ENCODE results near the gene CABLES1.
"Not testable (repeated sequence)": the region's sequence is repeated elsewhere in the genome, so short reads cannot be mapped to it uniquely, and the experiment has no call there.

Gene CABLES1

GRCh38 chr18:23145621-23146020 lies 10.3 kb downstream of the CABLES1 start:
- Histone ChIP-seq H3K4me2 (ENCODE audit: low read length) (no peak overlapping the region), H3K4me3 (ENCODE audit: low read length) (no peak overlapping the region), H3K9me3 (replicated peaks; ENCODE audit: low read length) (no peaks in the 10 kb centered on the region), H3K36me3 (ENCODE audit: insufficient read depth, low read length) (no peaks in the 10 kb centered on the region), H3K27me3 (ENCODE audit: control insufficient read depth, insufficient read depth, low read length) (no peaks in the 10 kb centered on the region), H3K9ac (ENCODE audit: low read depth, low read length) (no peak overlapping the region), H3K4me1 (ENCODE audit: control insufficient read depth, insufficient read depth, low read length) (peaks cover 20% of the 10 kb centered on the region)

DNA sequence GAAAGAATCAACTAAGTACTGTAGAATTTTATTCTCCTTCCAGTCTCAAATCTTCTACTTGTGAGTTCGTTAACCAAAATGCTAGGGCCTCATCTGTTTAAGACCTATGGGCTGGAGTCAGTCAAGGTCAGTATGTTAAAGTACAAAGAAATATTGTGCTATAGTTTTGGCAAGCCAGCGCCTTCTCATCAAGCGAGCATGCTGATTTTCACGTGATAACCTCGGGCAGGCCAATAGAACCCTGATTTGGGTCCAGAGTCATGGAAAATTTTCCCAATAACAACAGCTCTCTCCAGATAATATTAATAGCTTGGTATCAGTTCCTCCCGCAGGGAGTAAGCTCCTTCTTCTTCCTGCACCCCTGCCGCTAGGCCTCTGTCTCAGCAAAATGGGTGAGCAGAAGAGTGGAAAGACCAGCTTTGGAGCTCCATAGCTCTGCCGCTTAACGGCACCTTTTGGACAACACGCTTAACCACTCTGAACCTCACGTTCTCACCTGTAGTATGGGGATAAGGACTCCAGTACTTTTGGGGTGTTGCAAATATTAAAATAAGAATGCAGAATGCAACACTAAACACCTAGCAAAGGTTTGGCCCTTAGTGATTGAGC lies 11.7 kb downstream of the CABLES1 start:
- no peak overlapping the region for H3K9ac ChIP-seq (ENCODE audit: low read depth, low read length)

GRCh38 chr18:23148382-23148781 lies 13.1 kb downstream of the CABLES1 start:
- Histone ChIP-seq H3K9me3 (replicated peaks; ENCODE audit: low read length) (no peaks in the 10 kb centered on the region), H3K9ac (ENCODE audit: low read depth, low read length) (no peak overlapping the region), H3K27me3 (ENCODE audit: control insufficient read depth, insufficient read depth, low read length) (no peaks in the 10 kb centered on the region), H3K36me3 (ENCODE audit: insufficient read depth, low read length) (no peaks in the 10 kb centered on the region), H3K4me3 (ENCODE audit: low read length) (no peak overlapping the region), H3K4me1 (ENCODE audit: control insufficient read depth, insufficient read depth, low read length) (peaks cover 8% of the 10 kb centered on the region), H3K4me2 (ENCODE audit: low read length) (no peak overlapping the region)

More for the DNA sequence above, 11.7 kb downstream of the CABLES1 start:
- no peak overlapping the region for H3K4me3 ChIP-seq (ENCODE audit: low read length)
- peaks cover 20% of the 10 kb centered on the region for H3K4me1 ChIP-seq (ENCODE audit: control insufficient read depth, insufficient read depth, low read length)
- no peaks in the 10 kb centered on the region for H3K27me3 ChIP-seq (ENCODE audit: control insufficient read depth, insufficient read depth, low read length)
- H3K9me3 ChIP-seq (replicated peaks; ENCODE audit: low read length), result no peaks in the 10 kb centered on the region
- no peaks in the 10 kb centered on the region for H3K36me3 ChIP-seq (ENCODE audit: insufficient read depth, low read length)
- H3K4me2 ChIP-seq (ENCODE audit: low read length), result no peak overlapping the region

GRCh38 chr18:23149570-23149969 lies 14.3 kb downstream of the CABLES1 start:
- no peak overlapping the region for H3K9ac ChIP-seq (ENCODE audit: low read depth, low read length)
- H3K4me3 ChIP-seq (ENCODE audit: low read length), result no peak overlapping the region
- no peaks in the 10 kb centered on the region for H3K4me1 ChIP-seq (ENCODE audit: control insufficient read depth, insufficient read depth, low read length)
- H3K4me2 ChIP-seq (ENCODE audit: low read length), result no peak overlapping the region
- H3K9me3 ChIP-seq (replicated peaks; ENCODE audit: low read length), result no peaks in the 10 kb centered on the region
- no peaks in the 10 kb centered on the region for H3K27me3 ChIP-seq (ENCODE audit: control insufficient read depth, insufficient read depth, low read length)
- H3K36me3 ChIP-seq (ENCODE audit: insufficient read depth, low read length), result no peaks in the 10 kb centered on the region

DNA sequence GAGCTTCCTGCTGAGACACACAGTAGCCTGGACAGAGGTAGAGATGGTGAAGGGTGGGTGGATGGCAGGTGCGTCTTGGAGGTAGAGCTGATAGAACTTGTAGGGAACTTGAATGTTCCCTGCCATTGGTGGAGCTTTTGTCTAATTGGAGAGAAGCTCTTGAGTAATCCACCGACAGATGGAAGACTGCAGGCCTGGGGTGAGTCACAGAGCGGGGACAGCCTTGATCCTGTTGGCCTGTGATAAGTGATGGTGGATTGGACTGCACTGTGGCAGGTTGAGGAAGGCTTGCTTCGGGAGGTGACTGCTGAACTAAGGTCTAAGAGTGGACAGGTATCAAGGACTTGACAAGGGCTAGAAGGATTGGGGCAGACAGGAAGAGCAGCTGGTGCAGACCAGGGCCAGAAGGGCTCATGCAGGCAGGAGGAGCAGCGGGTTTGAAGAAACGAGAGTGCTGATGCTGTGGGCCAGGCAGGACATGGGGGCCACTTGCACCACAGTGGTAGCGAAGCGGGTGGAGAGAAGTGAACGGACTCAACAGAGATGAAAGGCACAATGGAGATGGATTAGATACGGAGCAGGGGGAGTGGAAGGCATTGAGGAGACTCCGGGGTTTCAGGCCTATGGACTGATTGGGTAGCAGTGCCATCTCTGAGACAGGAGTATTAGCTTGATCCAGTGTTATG lies 16.3 kb downstream of the CABLES1 start:
- H3K4me2 ChIP-seq (ENCODE audit: low read length), result no peak overlapping the region
- H3K4me1 ChIP-seq (ENCODE audit: control insufficient read depth, insufficient read depth, low read length), result no peaks in the 10 kb centered on the region
- no peak overlapping the region for H3K9ac ChIP-seq (ENCODE audit: low read depth, low read length)
- no peaks in the 10 kb centered on the region for H3K27me3 ChIP-seq (ENCODE audit: control insufficient read depth, insufficient read depth, low read length)
- H3K9me3 ChIP-seq (replicated peaks; ENCODE audit: low read length), result no peaks in the 10 kb centered on the region
- H3K36me3 ChIP-seq (ENCODE audit: insufficient read depth, low read length), result no peaks in the 10 kb centered on the region
- no peak overlapping the region for H3K4me3 ChIP-seq (ENCODE audit: low read length)

GRCh38 chr18:23154030-23154429 lies 18.7 kb downstream of the CABLES1 start:
- Histone ChIP-seq H3K4me3 (ENCODE audit: low read length) (no peak overlapping the region), H3K4me2 (ENCODE audit: low read length) (no peak overlapping the region), H3K4me1 (ENCODE audit: control insufficient read depth, insufficient read depth, low read length) (no peaks in the 10 kb centered on the region), H3K9ac (ENCODE audit: low read depth, low read length) (no peak overlapping the region), H3K27me3 (ENCODE audit: control insufficient read depth, insufficient read depth, low read length) (no peaks in the 10 kb centered on the region), H3K36me3 (ENCODE audit: insufficient read depth, low read length) (no peaks in the 10 kb centered on the region), H3K9me3 (replicated peaks; ENCODE audit: low read length) (no peaks in the 10 kb centered on the region)

- no peak overlapping the region for H3K9ac ChIP-seq (ENCODE audit: low read depth, low read length)
- H3K4me2 ChIP-seq (ENCODE audit: low read length), result no peak overlapping the region
- H3K36me3 ChIP-seq (ENCODE audit: insufficient read depth, low read length), result no peaks in the 10 kb centered on the region
These were observed 19.7 kb downstream of the CABLES1 start for GRCh38 chr18:23154823-23155500.

DNA sequence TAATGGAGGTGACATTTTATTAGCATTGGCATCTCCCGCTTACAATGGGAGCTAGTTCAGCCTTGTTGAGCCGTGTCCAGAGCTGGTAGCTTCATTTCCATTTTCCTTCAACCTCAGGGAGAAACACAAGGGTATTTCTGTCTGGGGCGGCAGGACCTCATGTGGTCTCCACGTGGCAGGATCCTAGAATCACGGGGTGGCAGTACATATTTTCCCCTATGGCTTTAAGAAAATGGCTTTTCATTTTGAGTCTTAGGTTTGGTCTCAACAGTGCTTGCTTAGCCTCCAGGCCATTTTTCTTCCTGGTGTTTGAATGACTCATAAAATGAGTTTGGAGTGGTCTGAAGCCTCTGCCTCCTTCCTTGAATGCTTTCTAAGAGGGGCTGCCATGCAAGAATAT lies 20.3 kb downstream of the CABLES1 start:
- Histone ChIP-seq H3K4me3 (ENCODE audit: low read length) (no peak overlapping the region), H3K9me3 (replicated peaks; ENCODE audit: low read length) (no peaks in the 10 kb centered on the region)

More at GRCh38 chr18:23154823-23155500, 19.7 kb downstream of the CABLES1 start:
- H3K9me3 ChIP-seq (replicated peaks; ENCODE audit: low read length), result no peaks in the 10 kb centered on the region
- no peak overlapping the region for H3K4me3 ChIP-seq (ENCODE audit: low read length)
- no peaks in the 10 kb centered on the region for H3K27me3 ChIP-seq (ENCODE audit: control insufficient read depth, insufficient read depth, low read length)
- no peaks in the 10 kb centered on the region for H3K4me1 ChIP-seq (ENCODE audit: control insufficient read depth, insufficient read depth, low read length)

GRCh38 chr18:23156134-23156533 lies 20.8 kb downstream of the CABLES1 start:
- no peaks in the 10 kb centered on the region for H3K36me3 ChIP-seq (ENCODE audit: insufficient read depth, low read length)
- H3K4me3 ChIP-seq (ENCODE audit: low read length), result no peak overlapping the region
- no peaks in the 10 kb centered on the region for H3K4me1 ChIP-seq (ENCODE audit: control insufficient read depth, insufficient read depth, low read length)
- no peaks in the 10 kb centered on the region for H3K9me3 ChIP-seq (replicated peaks; ENCODE audit: low read length)
- H3K9ac ChIP-seq (ENCODE audit: low read depth, low read length), result no peak overlapping the region
- H3K27me3 ChIP-seq (ENCODE audit: control insufficient read depth, insufficient read depth, low read length), result no peaks in the 10 kb centered on the region
- H3K4me2 ChIP-seq (ENCODE audit: low read length), result no peak overlapping the region

More for the DNA sequence above, 20.3 kb downstream of the CABLES1 start:
- Histone ChIP-seq H3K4me1 (ENCODE audit: control insufficient read depth, insufficient read depth, low read length) (no peaks in the 10 kb centered on the region), H3K27me3 (ENCODE audit: control insufficient read depth, insufficient read depth, low read length) (no peaks in the 10 kb centered on the region), H3K4me2 (ENCODE audit: low read length) (no peak overlapping the region), H3K36me3 (ENCODE audit: insufficient read depth, low read length) (no peaks in the 10 kb centered on the region), H3K9ac (ENCODE audit: low read depth, low read length) (no peak overlapping the region)

DNA sequence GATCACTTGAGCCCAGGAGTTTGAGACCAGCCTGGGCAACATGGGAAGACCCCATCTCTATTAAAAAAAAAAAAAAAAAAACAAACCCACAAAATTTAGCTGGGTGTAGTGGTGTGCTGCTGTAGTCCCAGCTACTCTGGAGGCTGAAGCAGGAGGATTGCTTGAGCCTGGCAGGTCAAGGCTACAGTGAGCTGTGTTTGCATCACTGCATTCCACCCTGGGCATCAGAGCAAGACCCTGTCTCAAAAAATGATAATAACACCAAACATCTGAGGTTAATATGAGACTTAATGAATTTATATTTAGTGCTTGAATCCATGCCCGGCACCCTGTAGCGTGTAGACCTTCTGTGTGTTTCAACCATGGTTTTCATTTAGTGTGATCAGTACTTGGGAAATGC lies 22.8 kb downstream of the CABLES1 start:
- Histone ChIP-seq H3K4me1 (ENCODE audit: control insufficient read depth, insufficient read depth, low read length) (no peaks in the 10 kb centered on the region), H3K4me2 (ENCODE audit: low read length) (no peak overlapping the region)

DNA sequence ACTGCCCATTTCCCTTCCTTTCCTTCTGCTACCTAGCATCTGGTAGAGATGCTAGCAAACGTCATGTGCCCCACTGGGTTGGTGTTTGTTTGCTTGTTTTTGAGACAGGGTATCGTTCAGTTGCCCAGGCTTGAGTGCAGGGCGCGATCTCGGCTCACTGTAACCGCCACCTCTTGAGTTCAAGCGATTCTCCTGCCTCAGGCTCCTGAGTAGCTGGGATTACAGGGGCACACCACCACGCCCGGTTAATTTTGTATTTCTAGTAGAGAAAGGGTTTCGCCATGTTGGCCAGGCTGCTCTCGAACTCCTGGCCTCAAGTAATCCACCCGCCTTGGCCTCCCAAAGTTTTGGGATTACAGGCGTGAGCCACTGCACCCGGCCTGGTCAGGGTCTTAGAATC lies 23.6 kb downstream of the CABLES1 start:
- not testable (repeated sequence) for H3K27me3 ChIP-seq (ENCODE audit: control insufficient read depth, insufficient read depth, low read length); H3K9me3 ChIP-seq (replicated peaks; ENCODE audit: low read length); H3K9ac ChIP-seq (ENCODE audit: low read depth, low read length); H3K36me3 ChIP-seq (ENCODE audit: insufficient read depth, low read length); H3K4me1 ChIP-seq (ENCODE audit: control insufficient read depth, insufficient read depth, low read length); H3K4me3 ChIP-seq (ENCODE audit: low read length); H3K4me2 ChIP-seq (ENCODE audit: low read length)

More for the DNA sequence above, 22.8 kb downstream of the CABLES1 start:
- Histone ChIP-seq H3K4me3 (ENCODE audit: low read length) (no peak overlapping the region), H3K36me3 (ENCODE audit: insufficient read depth, low read length) (no peaks in the 10 kb centered on the region), H3K9ac (ENCODE audit: low read depth, low read length) (no peak overlapping the region), H3K27me3 (ENCODE audit: control insufficient read depth, insufficient read depth, low read length) (peaks cover 4% of the 10 kb centered on the region), H3K9me3 (replicated peaks; ENCODE audit: low read length) (no peaks in the 10 kb centered on the region)

Data from skeletal muscle satellite cell (primary cell).